GM12891 (cell line): Measurements from ENCODE around the gene BMPER.

Experiments
- DNase-seq: peaks from one replicate; pipeline ENCODE4 v3.0.0; 2011; ENCODE audit warnings: low spot score; ENCODE audit not compliant: insufficient read length
- FAIRE-seq: peaks from 2 replicates; lab custom pipeline; 2011; peaks lifted over from hg19 to GRCh38; lab: Jason Lieb, UNC
- PAX5 ChIP-seq: IDR thresholded peaks from 2 replicates; pipeline ENCODE4 v1.6.1; 2011; ENCODE audit warnings: low read length, moderate library complexity, mild to moderate bottlenecking; ENCODE audit not compliant: insufficient read depth, severe bottlenecking
- POLR2A ChIP-seq: IDR thresholded peaks from 2 replicates; pipeline ENCODE4 v1.6.1; 2011; ENCODE audit warnings: low read depth, low read length, control low read depth
- POLR2AphosphoS5 ChIP-seq: IDR thresholded peaks from 2 replicates; pipeline ENCODE4 v1.6.1; 2011; ENCODE audit warnings: low read depth, low read length, control low read depth
- POU2F2 ChIP-seq: IDR thresholded peaks from 2 replicates; pipeline ENCODE4 v1.6.1; 2011; ENCODE audit warnings: low read depth, mild to moderate bottlenecking, control low read depth, low read length, moderate library complexity
- SPI1 ChIP-seq: IDR thresholded peaks from 2 replicates; pipeline ENCODE4 v1.6.1; 2011; ENCODE audit warnings: low read depth, low read length, control low read depth
- TAF1 ChIP-seq: IDR thresholded peaks from 2 replicates; pipeline ENCODE4 v1.6.1; 2011; ENCODE audit warnings: low read depth, low read length, control low read depth

BMPER gene

GRCh38 chr7:34067005-34067778, 161.9 kb downstream of the BMPER start:
- DNase-seq (no peak), FAIRE-seq (no peak)
- no peak for TF ChIP-seq POU2F2
- no peak for TF ChIP-seq PAX5
- no peak for TF ChIP-seq SPI1
- no peak for TF ChIP-seq TAF1
- no peak for TF ChIP-seq POLR2A
- TF ChIP-seq POLR2AphosphoS5, result no peak

DNA sequence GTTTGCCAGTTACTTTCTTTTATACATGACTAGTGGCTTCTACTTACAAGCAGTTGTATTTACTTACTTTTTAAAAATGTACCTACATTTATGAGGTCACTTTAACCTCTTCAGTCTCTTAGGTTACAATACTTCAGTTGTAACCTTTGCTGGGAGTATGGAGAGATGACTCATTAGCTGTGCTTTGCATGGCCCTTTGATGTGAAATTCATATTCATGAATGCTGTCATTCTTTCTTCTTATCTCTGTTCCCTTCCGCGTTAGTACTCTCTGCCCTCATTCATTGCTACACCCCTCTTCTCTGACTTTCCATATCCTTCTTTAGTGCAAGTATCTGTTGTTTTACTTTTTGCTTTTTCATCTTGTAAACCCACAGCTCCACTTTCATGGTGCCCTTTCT, 164.3 kb downstream of the BMPER start:
- TF ChIP-seq PAX5, result no peak
- TF ChIP-seq TAF1, result no peak
- TF ChIP-seq SPI1, result no peak
- TF ChIP-seq POU2F2, result no peak
- no peak for TF ChIP-seq POLR2A
- no peak for TF ChIP-seq POLR2AphosphoS5
- no peak for DNase-seq
- no peak for FAIRE-seq

- TF ChIP-seq TAF1, result no peak
- no peak for TF ChIP-seq PAX5
- no peak for TF ChIP-seq SPI1
- no peak for TF ChIP-seq POU2F2
- no peak for TF ChIP-seq POLR2A
- TF ChIP-seq POLR2AphosphoS5, result no peak
- FAIRE-seq, result no peak
- DNase-seq, result no peak
Measured at GRCh38 chr7:34070511-34071323, 165.4 kb downstream of the BMPER start.

- FAIRE-seq (no peak), DNase-seq (no peak)
- no peak for TF ChIP-seq POLR2A
- TF ChIP-seq SPI1, result no peak
- TF ChIP-seq POLR2AphosphoS5, result no peak
- no peak for TF ChIP-seq POU2F2
- TF ChIP-seq TAF1, result no peak
- TF ChIP-seq PAX5, result no peak
Measured at GRCh38 chr7:34073676-34074075, 168.3 kb downstream of the BMPER start.

DNA sequence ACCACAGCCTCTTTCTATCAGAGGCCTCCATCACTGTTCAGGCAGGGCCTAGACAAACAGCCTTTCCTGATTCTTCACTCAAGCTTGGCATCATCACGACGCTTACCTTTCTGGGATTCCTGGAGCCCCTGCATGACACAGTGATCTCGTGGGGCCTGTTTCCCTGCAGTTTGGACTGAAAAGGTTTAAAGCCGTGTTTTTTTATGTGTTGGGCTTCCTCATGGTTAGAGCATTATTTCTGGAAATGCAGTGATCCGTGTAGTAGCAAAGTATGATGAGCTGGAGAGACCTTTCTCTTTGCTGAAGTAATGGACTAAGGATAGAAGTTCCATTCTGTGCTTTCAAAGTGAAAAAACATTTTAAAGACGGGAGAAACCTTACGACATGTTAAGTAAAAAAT, 169.1 kb downstream of the BMPER start:
- DNase-seq (no peak), FAIRE-seq (no peak)
- no peak for TF ChIP-seq SPI1
- no peak for TF ChIP-seq POU2F2
- TF ChIP-seq POLR2AphosphoS5, result no peak
- TF ChIP-seq PAX5, result no peak
- TF ChIP-seq POLR2A, result no peak
- no peak for TF ChIP-seq TAF1

- DNase-seq (no peak), FAIRE-seq (no peak)
- no peak for TF ChIP-seq POU2F2
- no peak for TF ChIP-seq PAX5
- no peak for TF ChIP-seq TAF1
- TF ChIP-seq POLR2AphosphoS5, result no peak
- TF ChIP-seq SPI1, result no peak
- no peak for TF ChIP-seq POLR2A
Measured at GRCh38 chr7:34075523-34076370, 170.4 kb downstream of the BMPER start.

DNA sequence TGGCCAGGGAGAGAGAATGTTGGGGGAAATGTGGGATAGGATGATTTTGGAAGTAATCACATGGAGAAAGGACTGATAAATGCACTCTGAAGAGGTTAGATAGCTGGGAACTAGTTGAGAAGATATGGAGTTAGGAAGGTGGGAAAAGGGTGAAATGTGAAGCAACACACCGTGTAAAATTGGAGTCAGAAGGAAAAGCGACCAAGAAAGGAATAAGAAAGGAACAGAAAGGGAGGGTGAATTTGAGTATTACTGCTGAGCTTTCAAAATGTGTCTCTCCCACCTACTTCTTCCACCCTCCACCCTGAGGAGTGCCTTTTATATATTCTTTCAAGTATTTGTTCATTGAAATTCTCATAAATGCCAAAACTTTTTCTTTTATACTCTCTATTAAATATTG, 171.8 kb downstream of the BMPER start:
- DNase-seq (no peak), FAIRE-seq (no peak)
- no peak for TF ChIP-seq TAF1
- no peak for TF ChIP-seq POU2F2
- TF ChIP-seq SPI1, result no peak
- TF ChIP-seq POLR2A, result no peak
- TF ChIP-seq PAX5, result no peak
- no peak for TF ChIP-seq POLR2AphosphoS5

DNA sequence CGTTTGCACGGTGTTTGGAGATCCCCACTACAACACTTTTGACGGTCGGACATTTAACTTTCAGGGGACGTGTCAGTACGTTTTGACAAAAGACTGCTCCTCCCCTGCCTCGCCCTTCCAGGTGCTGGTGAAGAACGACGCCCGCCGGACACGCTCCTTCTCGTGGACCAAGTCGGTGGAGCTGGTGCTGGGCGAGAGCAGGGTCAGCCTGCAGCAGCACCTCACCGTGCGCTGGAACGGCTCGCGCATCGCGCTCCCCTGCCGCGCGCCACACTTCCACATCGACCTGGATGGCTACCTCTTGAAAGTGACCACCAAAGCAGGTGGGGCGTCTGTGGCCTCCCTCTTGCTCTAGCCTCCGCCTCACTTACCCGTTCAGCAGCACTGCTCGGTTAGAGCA, 173.5 kb downstream of the BMPER start:
- DNase-seq (no peak), FAIRE-seq (no peak)
- no peak for TF ChIP-seq TAF1
- TF ChIP-seq POLR2A, result no peak
- no peak for TF ChIP-seq POU2F2
- TF ChIP-seq SPI1, result no peak
- TF ChIP-seq PAX5, result no peak
- no peak for TF ChIP-seq POLR2AphosphoS5

DNA sequence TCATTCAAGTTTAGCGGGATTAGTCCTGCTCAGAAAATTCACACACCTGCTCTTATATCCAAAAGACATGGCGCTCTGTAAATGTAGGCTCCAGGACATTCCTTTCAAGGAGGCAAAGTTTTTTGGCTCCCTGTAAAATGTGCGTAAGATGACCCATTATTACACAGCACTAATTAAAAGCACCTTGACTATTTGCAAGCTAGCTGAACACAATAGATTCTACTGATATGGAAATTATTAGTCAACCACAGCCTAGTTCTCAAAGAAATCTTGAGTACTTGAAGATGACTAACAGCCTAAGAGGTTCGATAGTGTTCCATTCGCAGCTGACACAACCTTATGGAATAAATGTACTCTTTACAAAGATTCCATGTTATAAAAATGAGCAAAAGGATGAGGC, 175.2 kb downstream of the BMPER start:
- FAIRE-seq (no peak), DNase-seq (no peak)
- TF ChIP-seq POLR2A, result no peak
- no peak for TF ChIP-seq SPI1
- TF ChIP-seq POLR2AphosphoS5, result no peak
- TF ChIP-seq TAF1, result no peak
- no peak for TF ChIP-seq POU2F2
- no peak for TF ChIP-seq PAX5
